NOMO-1 (cell line): ENCODE data around the gene ZBTB32.

Source experiments
- DNase-seq, 2 experiments: peaks; one replicate each; lab custom pipeline; 2025; ENCODE audit not compliant: unreplicated experiment in 2 of 2; lab: John Stamatoyannopoulos, UW

Gene ZBTB32

DNA sequence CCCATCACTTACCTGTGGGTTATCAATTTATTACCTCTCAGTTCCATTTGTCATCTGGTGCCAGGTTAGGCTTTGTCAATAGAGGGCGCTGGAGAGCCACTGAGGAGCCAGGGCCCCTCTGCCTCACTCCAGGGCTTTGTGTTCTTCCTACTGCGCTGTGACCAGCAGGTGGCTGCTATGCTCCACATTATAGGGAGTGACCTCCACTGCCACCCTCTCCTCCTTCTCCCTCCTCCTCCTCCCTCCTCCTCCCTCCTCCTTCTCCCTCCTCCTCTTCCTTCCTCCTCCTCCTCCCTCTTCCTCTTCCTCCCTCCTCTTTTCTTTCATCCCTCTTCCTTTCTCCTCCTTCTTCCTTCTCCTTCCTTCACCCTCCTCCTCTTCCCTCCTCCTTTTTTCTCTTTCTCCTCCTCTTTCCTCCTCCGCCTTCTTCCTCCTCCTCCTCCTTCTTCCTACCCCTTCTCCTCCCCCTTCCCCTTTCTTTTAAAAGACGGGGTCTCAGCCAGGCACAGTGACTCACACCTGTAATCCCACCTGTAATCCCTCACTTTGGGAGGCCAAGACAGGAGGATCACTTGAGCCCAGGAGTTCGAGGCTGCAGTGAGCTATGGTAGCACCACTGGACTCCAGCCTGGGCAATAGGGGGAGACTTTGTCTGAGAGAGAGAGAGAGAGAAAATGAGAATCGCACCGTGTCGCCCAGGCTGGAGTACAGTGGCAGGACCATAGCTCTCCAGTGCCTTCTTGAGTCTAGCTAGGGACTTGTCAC is 10.3 kb upstream of the ZBTB32 start:
- DNase-seq, result peak; percentile 58 to 81

DNA sequence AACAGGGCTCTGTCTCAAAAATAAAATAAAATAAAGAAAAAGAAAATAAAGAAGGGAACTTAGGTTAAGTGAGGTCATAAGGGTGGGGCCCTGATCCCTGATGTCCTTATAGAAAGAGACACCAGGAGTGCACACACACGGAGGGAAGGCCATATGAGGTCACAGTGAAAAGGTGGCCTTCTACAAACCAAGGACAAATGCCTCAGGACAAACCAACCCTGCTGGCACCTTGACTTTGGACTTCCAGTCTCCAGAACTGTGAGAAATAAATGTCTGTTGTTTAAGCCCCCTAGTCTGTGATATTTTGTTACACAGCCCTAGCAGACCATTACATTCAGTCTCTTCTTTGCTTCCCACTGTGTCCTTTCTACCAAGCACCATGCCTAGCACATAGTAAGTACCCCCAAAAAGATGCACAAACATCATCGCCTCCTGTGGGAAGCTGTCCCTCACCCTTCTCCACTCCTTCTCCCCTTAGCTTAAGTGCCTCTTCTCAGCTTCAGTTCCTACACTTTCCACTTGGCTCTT is 8.4 kb upstream of the ZBTB32 start:
- no peak for DNase-seq

DNA sequence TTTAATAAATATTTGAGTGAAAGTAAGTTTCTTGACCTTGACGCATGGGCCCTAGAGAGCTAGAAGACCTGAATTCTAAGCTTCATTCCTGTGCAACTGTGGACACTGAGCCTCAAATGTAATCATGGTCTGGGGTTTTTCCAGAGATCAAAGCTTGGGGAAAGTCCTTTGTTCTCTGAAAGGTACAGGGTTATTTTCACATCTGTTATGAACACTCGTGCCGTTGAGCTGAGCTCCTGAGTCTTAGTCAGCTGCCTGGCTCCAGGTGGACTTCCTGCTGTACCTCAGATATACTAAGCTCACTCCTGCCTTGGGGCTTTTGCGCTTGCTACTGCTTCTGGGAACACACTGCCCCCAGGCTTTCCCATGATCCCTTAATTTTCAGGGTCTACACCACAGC is 7.5 kb upstream of the ZBTB32 start:
- no peak for DNase-seq

- DNase-seq, result peak; percentile 95 to 96
Measured at GRCh38 chr19:35702223-35703012, 1.9 kb upstream of the ZBTB32 start.

GRCh38 chr19:35703343-35703742 is 1.0 kb upstream of the ZBTB32 start:
- DNase-seq, result no peak

- DNase-seq, result no peak
Measured at GRCh38 chr19:35708391-35708790, 4.0 kb downstream of the ZBTB32 start.

DNA sequence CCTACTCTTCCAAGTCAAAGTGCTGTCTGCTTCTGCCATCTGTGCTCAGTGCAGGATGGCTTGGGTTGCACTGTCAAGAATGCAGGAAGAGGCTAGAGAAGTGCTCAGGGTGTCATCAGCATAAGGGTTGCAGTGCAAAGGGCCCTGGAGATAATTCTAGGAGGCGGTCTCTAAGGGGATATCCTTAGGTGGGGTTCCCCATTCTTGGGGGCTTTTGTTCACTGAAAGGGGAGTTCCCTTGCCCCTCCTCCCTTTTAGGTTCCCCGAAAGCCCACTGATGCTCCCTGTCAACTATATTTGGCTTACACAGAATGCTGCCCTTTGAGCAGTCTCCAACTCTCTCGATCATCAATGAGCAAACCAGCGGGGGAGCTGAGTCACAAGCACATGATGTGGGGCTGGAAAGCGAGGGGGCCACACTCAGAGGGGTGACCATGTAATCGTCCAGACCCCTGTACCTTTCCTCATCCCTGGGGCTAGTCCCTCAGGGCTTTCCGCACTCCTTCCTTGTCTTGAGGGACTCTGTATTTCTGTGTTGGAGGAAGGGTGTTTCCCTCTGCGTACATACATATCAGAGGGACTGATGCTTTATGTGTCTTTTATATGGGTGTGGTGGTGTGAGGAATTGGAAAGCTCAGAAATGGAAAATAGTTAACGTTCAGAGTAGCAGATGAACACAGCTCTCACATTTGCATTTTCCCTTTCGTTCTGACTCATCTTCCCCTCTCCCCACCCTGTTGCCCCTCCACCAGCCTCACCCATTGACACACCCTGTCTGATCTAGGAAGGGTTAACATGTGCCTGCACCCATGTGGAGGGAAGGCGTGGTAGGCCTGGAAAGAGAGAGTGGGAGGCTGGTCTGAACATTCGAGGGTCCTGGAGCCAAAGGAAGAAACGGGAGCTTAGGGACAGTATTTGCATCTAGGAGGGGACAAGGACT is 6.7 kb downstream of the ZBTB32 start:
- DNase-seq, result no peak

DNA sequence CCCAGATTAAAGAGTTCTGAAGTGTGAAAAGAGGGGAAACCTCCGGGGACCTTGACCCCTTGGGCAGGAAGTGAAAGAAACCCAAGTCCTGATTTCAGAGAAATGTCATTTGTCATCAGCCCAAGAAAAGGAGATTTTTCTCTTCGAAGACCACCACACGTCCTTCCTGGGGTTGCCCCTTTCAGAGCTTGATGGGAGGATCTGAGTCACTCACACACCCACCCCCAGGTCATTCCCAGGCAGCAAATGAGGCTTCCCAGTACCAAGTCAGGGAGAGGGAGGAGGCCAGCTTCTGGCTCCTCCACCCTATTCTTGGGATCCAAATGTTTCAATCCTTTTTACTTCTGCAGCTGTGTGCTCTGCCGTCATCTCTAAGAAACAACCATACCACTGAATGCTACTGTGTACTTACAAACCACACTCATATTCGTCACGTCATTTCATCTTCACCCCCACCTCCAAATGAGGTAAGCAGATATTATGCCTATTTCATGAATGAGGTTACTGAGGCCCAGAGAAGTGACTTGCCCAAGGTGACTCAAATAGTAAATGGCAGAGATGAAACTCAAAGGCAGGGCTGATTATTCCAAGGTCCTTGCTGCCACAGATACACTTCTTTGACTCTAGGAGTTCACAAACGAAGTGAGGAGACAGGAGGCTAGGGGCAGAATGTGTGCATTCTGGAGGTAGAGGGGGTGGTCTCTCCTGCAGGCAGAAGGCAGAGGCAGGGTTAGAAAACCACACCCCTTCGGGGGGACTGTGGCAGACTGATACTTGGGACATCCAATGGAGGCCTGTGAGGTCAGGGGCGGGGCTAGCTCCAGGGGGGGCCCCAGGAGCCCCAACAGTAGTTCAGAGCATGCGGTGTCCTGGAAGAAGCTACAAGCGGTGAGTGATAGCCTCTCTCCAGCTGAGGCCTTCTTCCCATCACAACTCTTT is 8.5 kb downstream of the ZBTB32 start:
- DNase-seq, result no peak

DNA sequence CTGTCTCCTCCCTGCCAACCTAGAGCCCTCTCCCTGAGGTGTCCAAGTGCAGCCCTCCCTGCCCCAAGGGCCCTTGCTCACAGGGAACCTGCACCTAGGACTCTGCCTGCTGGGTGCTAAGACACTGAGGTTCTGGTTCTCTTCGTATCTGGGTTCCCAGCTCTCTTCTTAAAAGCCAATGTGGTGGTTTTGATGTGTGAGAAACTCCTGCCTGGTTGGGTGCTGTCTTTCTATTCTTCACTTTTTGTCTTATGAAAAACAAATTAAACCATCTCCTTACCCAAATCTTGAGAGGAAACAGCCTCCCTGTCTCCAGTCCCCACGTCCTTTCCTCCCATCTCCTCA is 9.1 kb downstream of the ZBTB32 start:
- DNase-seq, result no peak

- no peak for DNase-seq
Measured at GRCh38 chr19:35713904-35714495, 9.6 kb downstream of the ZBTB32 start.

GRCh38 chr19:35714601-35715354 is 10.4 kb downstream of the ZBTB32 start:
- DNase-seq, result no peak

- DNase-seq, result no peak
Measured at GRCh38 chr19:35715355-35715809, 11.0 kb downstream of the ZBTB32 start.

- DNase-seq, result no peak
Measured at GRCh38 chr19:35715981-35716800, 11.8 kb downstream of the ZBTB32 start.

DNA sequence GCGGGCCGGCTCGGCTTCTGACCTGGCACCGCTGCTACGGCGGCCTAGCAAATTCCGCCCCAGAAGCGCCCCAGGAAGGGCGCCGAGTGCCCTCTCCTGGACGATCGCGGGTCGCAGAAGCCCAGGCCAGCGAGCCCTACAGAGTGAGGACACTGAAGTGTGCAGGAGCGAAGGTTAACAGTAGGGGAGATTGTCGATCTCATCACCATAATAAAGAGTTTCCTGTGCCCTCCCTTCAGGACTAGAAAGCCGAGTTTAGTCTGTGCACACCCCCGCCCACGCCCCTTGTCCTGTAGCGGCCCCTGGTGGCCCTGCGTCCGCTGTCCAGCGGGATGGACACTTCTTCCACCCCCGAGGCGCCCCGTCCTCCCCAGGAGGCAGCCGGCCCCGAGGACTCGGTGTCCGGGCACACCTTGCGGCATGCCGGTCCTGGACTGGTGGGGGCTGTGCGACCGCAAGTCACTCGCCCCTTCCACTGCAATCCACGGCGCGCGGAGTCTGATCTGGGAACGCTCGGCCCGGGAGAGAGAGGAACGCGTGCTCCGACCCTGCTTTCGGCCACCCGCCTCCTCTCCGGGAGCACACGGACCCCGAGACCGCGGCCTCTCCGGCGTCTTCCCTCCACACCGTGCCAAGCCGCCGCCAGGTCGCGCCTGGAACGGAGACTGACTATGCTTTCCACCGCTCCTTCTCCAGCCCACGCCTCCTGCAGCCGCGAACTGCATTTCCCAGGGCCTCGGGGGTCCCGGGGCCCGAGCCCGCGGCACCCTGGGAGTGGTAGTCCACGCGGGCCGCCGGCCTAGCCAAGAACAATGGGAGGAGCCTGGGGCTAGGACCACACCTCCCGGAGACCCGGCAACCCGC is 12.7 kb downstream of the ZBTB32 start:
- peak; percentile 92 to 97 for DNase-seq

GRCh38 chr19:35717665-35718344 is 13.4 kb downstream of the ZBTB32 start, which contains the start of gene KMT2B:
Gene KMT2B, plus strand, starts transcription at chr19:35718003. Its CDS starts 16 bp downstream, at chr19:35718019.
- DNase-seq, result no peak
